ENCODE results near the gene CDKN2B-AS1.

The CDKN2B-AS1 gene

GRCh38 chr9:21988056-21988990 is 6.3 kb upstream of the CDKN2B-AS1 start:
- Histone ChIP-seq H3K36me3 (ENCODE audit: control insufficient read depth, insufficient read depth, low read length) (no peaks in the 10 kb centered on the region), H3K9me3 (ENCODE audit: control insufficient read depth, low read length) (no peaks in the 10 kb centered on the region), H3K9ac (no peak overlapping the region), H3K4me3 (ENCODE audit: low read depth, low read length) (no peak overlapping the region), H2AFZ (no peak overlapping the region), H3K79me2 (no peaks in the 10 kb centered on the region), H3K27ac (no peak overlapping the region), H3K27me3 (ENCODE audit: control insufficient read depth, insufficient read depth, low read length) (peaks cover 12% of the 10 kb centered on the region), H3K4me1 (no peaks in the 10 kb centered on the region), H3K4me2 (ENCODE audit: low read length) (no peak overlapping the region)
- TF ChIP-seq, protein P1, sequence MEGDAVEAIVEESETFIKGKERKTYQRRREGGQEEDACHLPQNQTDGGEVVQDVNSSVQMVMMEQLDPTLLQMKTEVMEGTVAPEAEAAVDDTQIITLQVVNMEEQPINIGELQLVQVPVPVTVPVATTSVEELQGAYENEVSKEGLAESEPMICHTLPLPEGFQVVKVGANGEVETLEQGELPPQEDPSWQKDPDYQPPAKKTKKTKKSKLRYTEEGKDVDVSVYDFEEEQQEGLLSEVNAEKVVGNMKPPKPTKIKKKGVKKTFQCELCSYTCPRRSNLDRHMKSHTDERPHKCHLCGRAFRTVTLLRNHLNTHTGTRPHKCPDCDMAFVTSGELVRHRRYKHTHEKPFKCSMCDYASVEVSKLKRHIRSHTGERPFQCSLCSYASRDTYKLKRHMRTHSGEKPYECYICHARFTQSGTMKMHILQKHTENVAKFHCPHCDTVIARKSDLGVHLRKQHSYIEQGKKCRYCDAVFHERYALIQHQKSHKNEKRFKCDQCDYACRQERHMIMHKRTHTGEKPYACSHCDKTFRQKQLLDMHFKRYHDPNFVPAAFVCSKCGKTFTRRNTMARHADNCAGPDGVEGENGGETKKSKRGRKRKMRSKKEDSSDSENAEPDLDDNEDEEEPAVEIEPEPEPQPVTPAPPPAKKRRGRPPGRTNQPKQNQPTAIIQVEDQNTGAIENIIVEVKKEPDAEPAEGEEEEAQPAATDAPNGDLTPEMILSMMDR (IDR thresholded peaks at IDR 0.05): no peak

DNA sequence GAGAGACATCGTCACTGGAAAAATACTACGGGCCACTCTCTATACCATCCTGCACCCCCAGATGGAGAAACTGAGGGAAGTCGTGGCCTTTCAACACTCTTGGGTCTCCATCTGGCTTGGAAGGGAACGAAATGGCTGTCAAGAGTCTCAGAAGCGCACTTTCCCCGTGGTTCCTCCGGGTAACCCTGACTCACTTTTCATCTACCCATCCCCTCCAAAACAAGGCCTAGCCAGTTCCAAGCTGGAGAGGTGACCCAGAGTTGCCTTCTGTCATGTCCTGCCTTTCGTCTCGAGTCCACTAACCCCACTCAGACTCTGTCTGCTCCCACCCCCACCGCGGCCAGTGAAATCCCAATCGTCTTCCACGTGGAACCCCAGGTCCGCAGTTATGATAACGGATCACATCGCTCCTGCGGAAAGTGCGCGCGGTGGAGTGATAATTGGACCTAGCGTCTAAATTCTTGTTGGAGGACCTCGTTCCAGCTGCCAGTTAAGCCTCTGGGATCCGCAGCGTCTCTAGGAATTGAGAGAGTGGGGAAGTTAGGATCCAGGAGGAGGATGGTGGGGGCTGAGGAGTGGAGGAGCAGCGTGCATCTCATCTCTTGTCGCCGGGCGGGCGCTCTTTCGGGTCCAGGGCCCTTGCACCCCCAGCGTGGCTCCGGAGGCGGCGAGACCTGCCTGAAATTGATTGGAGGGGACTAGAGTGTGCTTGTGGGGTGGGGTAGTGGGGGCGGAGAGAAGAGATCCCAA is 5.0 kb upstream of the CDKN2B-AS1 start:
- Histone ChIP-seq H3K27ac (no peak overlapping the region), H3K79me2 (no peaks in the 10 kb centered on the region), H3K36me3 (ENCODE audit: control insufficient read depth, insufficient read depth, low read length) (no peaks in the 10 kb centered on the region), H3K27me3 (ENCODE audit: control insufficient read depth, insufficient read depth, low read length) (peaks cover 12% of the 10 kb centered on the region), H3K4me3 (ENCODE audit: low read depth, low read length) (no peak overlapping the region), H3K9ac (no peak overlapping the region), H3K9me3 (ENCODE audit: control insufficient read depth, low read length) (no peaks in the 10 kb centered on the region), H3K4me2 (ENCODE audit: low read length) (no peak overlapping the region), H2AFZ (no peak overlapping the region), H3K4me1 (no peaks in the 10 kb centered on the region)
- TF ChIP-seq, protein P1 (IDR thresholded peaks at IDR 0.05): no peak

DNA sequence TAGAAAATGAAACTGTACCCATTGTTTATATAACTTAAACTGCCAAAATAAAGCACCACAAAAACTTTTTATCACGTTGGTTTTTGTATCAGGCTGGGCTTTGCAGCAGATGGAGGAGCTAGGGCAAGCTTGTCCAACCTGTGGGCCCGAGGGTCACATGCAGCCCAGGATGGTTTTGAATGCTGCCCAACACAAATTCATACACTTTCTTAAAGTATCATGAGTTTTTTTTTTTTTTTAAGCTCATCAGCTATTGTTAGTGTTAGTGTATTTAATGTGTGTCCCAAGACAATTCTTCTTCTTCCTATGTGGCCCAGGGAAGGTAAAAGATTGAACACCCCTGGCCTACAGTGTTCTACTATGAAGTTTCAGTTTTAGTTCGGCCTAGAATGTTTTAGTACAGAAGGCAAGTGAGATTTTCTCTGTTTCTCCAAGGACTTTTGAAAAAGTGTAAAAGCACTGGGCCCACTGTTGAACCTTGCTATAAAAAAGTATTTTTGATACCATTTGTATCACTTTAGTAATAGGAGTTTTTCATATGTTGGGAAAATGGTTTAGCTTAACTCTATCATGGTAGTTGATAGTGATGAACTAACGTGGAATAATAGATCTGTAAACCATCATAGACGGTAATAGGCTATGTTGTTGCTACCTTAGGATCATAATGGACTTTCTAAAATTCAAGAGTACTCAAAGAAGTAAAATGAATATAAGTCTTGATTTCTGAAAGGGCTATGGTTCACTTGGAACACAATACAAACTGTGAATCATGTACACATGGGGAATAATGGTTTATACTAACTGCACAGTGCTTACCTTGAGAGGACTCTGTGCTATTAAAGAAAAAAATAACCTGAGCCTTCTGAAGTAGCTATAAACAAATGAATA is 3.3 kb upstream of the CDKN2B-AS1 start:
- no peak overlapping the region for H2AFZ ChIP-seq
- H3K79me2 ChIP-seq: no peaks in the 10 kb centered on the region
- TF ChIP-seq, protein P1 (IDR thresholded peaks at IDR 0.05): no peak
- H3K4me1 ChIP-seq: no peaks in the 10 kb centered on the region
- H3K27ac ChIP-seq: no peak overlapping the region
- no peaks in the 10 kb centered on the region for H3K36me3 ChIP-seq (ENCODE audit: control insufficient read depth, insufficient read depth, low read length)
- H3K4me3 ChIP-seq (ENCODE audit: low read depth, low read length): no peak overlapping the region
- no peaks in the 10 kb centered on the region for H3K9me3 ChIP-seq (ENCODE audit: control insufficient read depth, low read length)
- H3K27me3 ChIP-seq (ENCODE audit: control insufficient read depth, insufficient read depth, low read length): peaks cover 12% of the 10 kb centered on the region
- no peak overlapping the region for H3K4me2 ChIP-seq (ENCODE audit: low read length)
- H3K9ac ChIP-seq: no peak overlapping the region

DNA sequence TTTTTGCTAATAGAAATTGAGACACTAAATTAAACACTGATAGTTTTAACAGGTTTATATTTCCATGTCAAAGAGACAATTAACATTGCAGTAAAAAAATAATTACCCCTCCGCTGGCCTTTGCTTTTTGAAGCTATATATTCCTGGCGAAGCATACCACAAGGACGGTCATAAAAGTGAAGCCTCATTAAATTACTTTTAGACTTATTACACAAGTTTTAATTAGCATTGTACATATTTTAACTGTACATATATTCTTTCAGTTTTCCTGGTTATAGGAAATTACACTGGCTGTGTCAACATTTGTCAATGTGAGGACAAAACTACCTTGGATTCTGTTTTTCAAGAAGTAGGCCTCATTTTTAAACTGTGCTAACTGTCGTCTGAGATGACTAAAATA is 1.6 kb upstream of the CDKN2B-AS1 start:
- TF ChIP-seq, protein P1 (IDR thresholded peaks at IDR 0.05): no peak
- H2AFZ ChIP-seq: no peak overlapping the region
- no peak overlapping the region for H3K27ac ChIP-seq
- no peaks in the 10 kb centered on the region for H3K79me2 ChIP-seq
- no peaks in the 10 kb centered on the region for H3K9me3 ChIP-seq (ENCODE audit: control insufficient read depth, low read length)
- no peaks in the 10 kb centered on the region for H3K36me3 ChIP-seq (ENCODE audit: control insufficient read depth, insufficient read depth, low read length)
- peaks cover 12% of the 10 kb centered on the region for H3K27me3 ChIP-seq (ENCODE audit: control insufficient read depth, insufficient read depth, low read length)
- no peak overlapping the region for H3K4me3 ChIP-seq (ENCODE audit: low read depth, low read length)
- H3K4me1 ChIP-seq: no peaks in the 10 kb centered on the region
- H3K9ac ChIP-seq: no peak overlapping the region
- H3K4me2 ChIP-seq (ENCODE audit: low read length): no peak overlapping the region

Data from parathyroid adenoma (tissue), 2 donors.